Karpas-422 (cell line): ENCODE data around the gene LRCH4. TPM values are rescaled to one million over a fixed set of nuclear protein-coding genes. Genes with fewer than 3 reads are reported as not detected.

Experiments used
- DNase-seq: peaks from one replicate; pipeline ENCODE4 v3.0.0-alpha.2; 2015
- H2AFZ ChIP-seq: fragments of 200-600 bp; sonication (generic); 2 replicates; pipeline ENCODE4 v1.6.1; 2014; ENCODE audit warnings: antibody characterized with exemption, low read length, mixed read lengths
- H3K27ac ChIP-seq: fragments of 200-600 bp; sonication (generic); 2 replicates; pipeline ENCODE4 v1.5.1; 2014; ENCODE audit warnings: mild to moderate bottlenecking, low read length, moderate library complexity
- H3K27me3 ChIP-seq: fragments of 200-600 bp; sonication (generic); 2 replicates; pipeline ENCODE4 v1.6.1; 2014; ENCODE audit warnings: low read length, mixed read lengths
- H3K36me3 ChIP-seq: fragments of 200-600 bp; sonication (generic); 2 replicates; pipeline ENCODE4 v1.6.1; 2014; ENCODE audit warnings: low read length, mixed read lengths; ENCODE audit not compliant: insufficient read depth
- H3K4me1 ChIP-seq: fragments of 200-600 bp; sonication (generic); 2 replicates; pipeline ENCODE4 v1.6.1; 2014; ENCODE audit warnings: mild to moderate bottlenecking, low read length, mixed read lengths
- H3K4me2 ChIP-seq: fragments of 200-600 bp; sonication (generic); 2 replicates; pipeline ENCODE4 v1.6.1; 2014; ENCODE audit warnings: low read length, low read depth, mild to moderate bottlenecking; ENCODE audit not compliant: poor library complexity, severe bottlenecking
- H3K4me3 ChIP-seq: fragments of 200-600 bp; sonication (generic); 2 replicates; pipeline ENCODE4 v1.5.1; 2014; ENCODE audit warnings: mild to moderate bottlenecking, antibody characterized with exemption, low read length, mixed read lengths
- H3K79me2 ChIP-seq: fragments of 200-600 bp; sonication (generic); 2 replicates; pipeline ENCODE4 v1.6.1; 2014; ENCODE audit warnings: mild to moderate bottlenecking, low read length, mixed read lengths
- H3K9ac ChIP-seq: fragments of 200-600 bp; sonication (generic); 2 replicates; pipeline ENCODE4 v1.6.0; 2014; ENCODE audit warnings: low read length
- H3K9me2 ChIP-seq: fragments of 200-600 bp; sonication (generic), shearing (Covaris generic); replicated peaks from 2 replicates; pipeline ENCODE4 v1.6.0; 2014; ENCODE audit warnings: mild to moderate bottlenecking, low read length, moderate library complexity; ENCODE audit not compliant: insufficient read depth
- H3K9me3 ChIP-seq: fragments of 300-700, 200-600 bp; sonication (generic); 2 replicates; pipeline ENCODE4 v1.6.1; 2014; ENCODE audit warnings: low read length, mixed read lengths
- H4K20me1 ChIP-seq: fragments of 200-600 bp; sonication (generic); 2 replicates; pipeline ENCODE4 v1.6.1; 2014; ENCODE audit warnings: mild to moderate bottlenecking, antibody characterized with exemption, low read length, low read depth; ENCODE audit not compliant: insufficient read depth
- total RNA-seq: library from RNA; depleted of rRNA; stranded (reverse); fragments of >200 nt; shearing (Covaris generic); gene quantifications from 2 replicates; pipeline ENCODE4 v1.2.3, GENCODE V29; 2014; ENCODE audit warnings: low replicate concordance

The LRCH4 gene
- total RNA-seq, 1 experiment from 2014 or later, result 11.9 TPM

- Histone ChIP-seq H3K9me2 (no peaks in the 10 kb centered on the region), H2AFZ (no peak overlapping the region), H3K36me3 (no peaks in the 10 kb centered on the region), H3K9ac (peak overlapping the region; percentile 20), H3K4me1 (peaks cover 30% of the 10 kb centered on the region), H4K20me1 (no peaks in the 10 kb centered on the region), H3K4me3 (peak overlapping the region; percentile 62; the same call in 1 of the 2 replicates), H3K27ac (no peak overlapping the region), H3K4me2 (peak overlapping the region; percentile 58), H3K9me3 (no peaks in the 10 kb centered on the region), H3K79me2 (no peaks in the 10 kb centered on the region), H3K27me3 (no peaks in the 10 kb centered on the region)
- DNase-seq, result no peak
These were observed 17.2 kb upstream of the LRCH4 start for GRCh38 chr7:100602889-100603725.

GRCh38 chr7:100600730-100601038, 14.8 kb upstream of the LRCH4 start:
- Histone ChIP-seq H3K4me3 (no peak overlapping the region), H4K20me1 (no peaks in the 10 kb centered on the region), H3K4me2 (no peak overlapping the region), H2AFZ (no peak overlapping the region), H3K4me1 (peaks cover 30% of the 10 kb centered on the region), H3K9me2 (no peaks in the 10 kb centered on the region), H3K27ac (no peak overlapping the region), H3K79me2 (no peaks in the 10 kb centered on the region), H3K9me3 (no peaks in the 10 kb centered on the region), H3K9ac (no peak overlapping the region), H3K36me3 (no peaks in the 10 kb centered on the region), H3K27me3 (no peaks in the 10 kb centered on the region)
- DNase-seq, result no peak

- no peaks in the 10 kb centered on the region for H3K79me2 ChIP-seq
- H3K9ac ChIP-seq, result no peak overlapping the region
- H2AFZ ChIP-seq, result no peak overlapping the region
These were observed 14.2 kb upstream of the LRCH4 start for GRCh38 chr7:100599911-100600729.

GRCh38 chr7:100598425-100598824, 12.5 kb upstream of the LRCH4 start:
- Histone ChIP-seq H3K9ac (no peak overlapping the region), H3K4me3 (no peak overlapping the region), H3K79me2 (no peaks in the 10 kb centered on the region), H3K27me3 (no peaks in the 10 kb centered on the region), H3K4me2 (no peak overlapping the region), H3K9me3 (no peaks in the 10 kb centered on the region), H4K20me1 (no peaks in the 10 kb centered on the region), H3K9me2 (no peaks in the 10 kb centered on the region), H3K36me3 (no peaks in the 10 kb centered on the region), H3K27ac (no peak overlapping the region), H3K4me1 (peaks cover 13% of the 10 kb centered on the region), H2AFZ (no peak overlapping the region)
- DNase-seq, result no peak

More at GRCh38 chr7:100599911-100600729, 14.2 kb upstream of the LRCH4 start:
- Histone ChIP-seq H4K20me1 (no peaks in the 10 kb centered on the region), H3K4me1 (peaks cover 28% of the 10 kb centered on the region), H3K9me2 (no peaks in the 10 kb centered on the region), H3K36me3 (no peaks in the 10 kb centered on the region), H3K27me3 (no peaks in the 10 kb centered on the region), H3K4me2 (no peak overlapping the region), H3K27ac (no peak overlapping the region), H3K4me3 (no peak overlapping the region), H3K9me3 (no peaks in the 10 kb centered on the region)
- peak; percentile 78 for DNase-seq

- no peaks in the 10 kb centered on the region for H3K9me2 ChIP-seq
- H3K4me1 ChIP-seq, result peaks cover 2% of the 10 kb centered on the region
- DNase-seq, result no peak
- no peak overlapping the region for H2AFZ ChIP-seq
- H3K4me2 ChIP-seq, result no peak overlapping the region
- H3K27ac ChIP-seq, result no peak overlapping the region
- no peaks in the 10 kb centered on the region for H3K36me3 ChIP-seq
- no peaks in the 10 kb centered on the region for H3K9me3 ChIP-seq
- H3K79me2 ChIP-seq, result no peaks in the 10 kb centered on the region
- H3K9ac ChIP-seq, result no peak overlapping the region
- H3K27me3 ChIP-seq, result no peaks in the 10 kb centered on the region
- no peaks in the 10 kb centered on the region for H4K20me1 ChIP-seq
- no peak overlapping the region for H3K4me3 ChIP-seq
These were observed 9.3 kb upstream of the LRCH4 start for GRCh38 chr7:100595188-100595587.

GRCh38 chr7:100591596-100591995, 5.7 kb upstream of the LRCH4 start:
- Histone ChIP-seq H3K4me3 (no peak overlapping the region), H3K9me2 (no peaks in the 10 kb centered on the region), H2AFZ (no peak overlapping the region), H3K4me1 (peaks cover 5% of the 10 kb centered on the region; the same call in 1 of the 2 replicates), H3K9ac (no peak overlapping the region), H4K20me1 (no peaks in the 10 kb centered on the region), H3K27ac (no peak overlapping the region), H3K27me3 (no peaks in the 10 kb centered on the region), H3K36me3 (no peaks in the 10 kb centered on the region), H3K4me2 (no peak overlapping the region), H3K9me3 (no peaks in the 10 kb centered on the region), H3K79me2 (no peaks in the 10 kb centered on the region)
- no peak for DNase-seq

GRCh38 chr7:100590077-100590737, 4.3 kb upstream of the LRCH4 start:
- H2AFZ ChIP-seq, result no peak overlapping the region

More at GRCh38 chr7:100590077-100590737, 4.3 kb upstream of the LRCH4 start:
- Histone ChIP-seq H3K9me2 (no peaks in the 10 kb centered on the region), H3K79me2 (peaks cover 4% of the 10 kb centered on the region), H3K9me3 (no peaks in the 10 kb centered on the region), H3K27ac (no peak overlapping the region), H3K27me3 (no peaks in the 10 kb centered on the region), H3K4me1 (peaks cover 9% of the 10 kb centered on the region; the same call in 1 of the 2 replicates), H3K9ac (no peak overlapping the region), H4K20me1 (no peaks in the 10 kb centered on the region; the same call in 1 of the 2 replicates), H3K36me3 (no peaks in the 10 kb centered on the region), H3K4me3 (no peak overlapping the region), H3K4me2 (no peak overlapping the region)
- no peak for DNase-seq
